ENCODE results near the gene EHD2. TPM values are rescaled to one million over a fixed set of nuclear protein-coding genes. Genes with fewer than 3 reads are reported as not detected.
"Not testable (repeated sequence)": the region's sequence is repeated elsewhere in the genome, so short reads cannot be mapped to it uniquely, and the experiment has no call there.

The EHD2 gene
- total and polyA plus RNA-seq, 2 of the 4 experiments (the other 2 are of a cell fraction), result 35.3 to 181 TPM

DNA sequence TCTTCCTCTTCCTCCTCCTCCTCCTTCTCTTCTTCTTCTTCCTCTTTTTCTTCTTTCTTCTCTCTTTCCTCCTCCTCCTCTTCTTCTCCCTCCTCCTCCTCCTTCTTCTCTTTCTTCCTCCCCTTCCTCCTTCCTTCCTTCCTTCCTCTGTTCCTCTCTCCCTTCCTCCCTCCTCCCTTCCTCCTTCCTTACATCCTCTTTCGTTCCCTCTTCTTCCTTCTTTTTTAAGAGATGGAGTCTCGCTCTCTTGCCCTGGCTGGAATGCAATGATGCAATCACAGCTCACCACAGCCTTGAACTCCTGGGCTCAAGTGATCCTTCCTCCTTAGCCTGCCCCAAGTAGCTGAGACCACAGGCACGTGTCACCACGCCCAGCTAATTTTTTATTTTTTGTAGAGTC, 13.2 kb downstream of the EHD2 start:
- peaks cover 27 to 77% of the 10 kb centered on the region in 2 experiments for H3K79me1 ChIP-seq (ENCODE audit: low read depth in 1 of 2, low read length in 2 of 2)
- in situ Hi-C loops (cut with MboI; ENCODE audit: low sequenced_read_pairs) (no loop called here), dilution Hi-C loops (cut with HindIII; ENCODE audit: low sequenced_read_pairs, unreplicated experiment) (no loop called here), intact Hi-C loops (cut with micrococcal nuclease) (no loop called here)
- no peak for TF ChIP-seq NFE2L2 (IDR thresholded peaks at IDR 0.05; ENCODE audit: low read depth, low read length)
- TF ChIP-seq SMC3 (IDR thresholded peaks at IDR 0.05; ENCODE audit: low read depth, low read length), result no peak
- TF ChIP-seq CEBPB (IDR thresholded peaks at IDR 0.05; ENCODE audit: low read depth, low read length), result peak; percentile 91
- peak; percentile 15; the same call in 1 of the 2 replicates for TF ChIP-seq MAZ (IDR thresholded peaks at IDR 0.05; ENCODE audit: borderline replicate concordance, low read depth, low read length)
- 61% methylated on average over 2 of the region's 4 CpGs; no CpG with 5 or more reads in 1 of the 2 experiments for WGBS, 2 experiments (ENCODE audit: extremely low coverage in 2 of 2, insufficient read length in 1 of 2)
- H3K9me1 ChIP-seq (ENCODE audit: insufficient read depth, low read length), result peaks cover 34% of the 10 kb centered on the region
- H2AFZ ChIP-seq (replicated peaks; ENCODE audit: low read length, poor library complexity), result no peak overlapping the region
- peaks cover 32% of the 10 kb centered on the region for H3K4me1 ChIP-seq (ENCODE audit: control insufficient read depth, insufficient read depth, low read length)
- H2BK15ac ChIP-seq (ENCODE audit: low read depth, low read length), result peak overlapping the region; percentile 4; the same call in 1 of the 3 replicates
- H2BK5ac ChIP-seq (ENCODE audit: low read depth, low read length, poor library complexity, severe bottlenecking), result peak overlapping the region; percentile 69
- H4K5ac ChIP-seq (ENCODE audit: low read depth, low read length), result 0 out of 2 replicates have a peak overlapping the region, but pooled peaks have one; percentile 22
- H4K20me1 ChIP-seq (ENCODE audit: insufficient read depth, low read length), result peaks cover 45% of the 10 kb centered on the region
- ChIA-PET POLR2A (ENCODE audit: unreplicated experiment) (no interaction called here), CTCF (no interaction called here)
- H3K27me3 ChIP-seq (ENCODE audit: control insufficient read depth, insufficient read depth, low read length), result no peaks in the 10 kb centered on the region
- H2AK9ac ChIP-seq (replicated peaks; ENCODE audit: low read depth, low read length, poor library complexity), result no peak overlapping the region
- peak overlapping the region; percentile 80; the same call in 1 of the 2 replicates for H2AK5ac ChIP-seq (ENCODE audit: low read depth, low read length)
- no peak overlapping the region for H3K18ac ChIP-seq (ENCODE audit: low read depth, low read length)
- peak overlapping the region; percentile 64 to 80; a peak in 2 of 4 replicates for H4K8ac ChIP-seq (ENCODE audit: low read depth in 2 of 2, low read length in 2 of 2)
- H3K4me2 ChIP-seq (ENCODE audit: low read depth, low read length), result no peak overlapping the region
- peak overlapping the region; percentile 63; the same call in 1 of the 2 replicates for H4K91ac ChIP-seq (ENCODE audit: insufficient read depth, low read depth, low read length)
- ATAC-seq (ENCODE audit: low read depth) (no peak; the same call in 1 of the 2 replicates), DNase-seq (peak; percentile 76)
- H2BK20ac ChIP-seq (ENCODE audit: low read depth, low read length), result 0 out of 2 replicates have a peak overlapping the region, but pooled peaks have one; percentile 14
- peak overlapping the region; percentile 81 for H3K14ac ChIP-seq (replicated peaks; ENCODE audit: low read depth, low read length)
- H3K9ac ChIP-seq (ENCODE audit: low read depth, low read length), result no peak overlapping the region
- no peak overlapping the region; the same call in 1 of the 2 replicates for H3K23ac ChIP-seq (ENCODE audit: low read depth, low read length)
- H3K56ac ChIP-seq (ENCODE audit: extremely low read depth, insufficient read depth, low read length), result 0 out of 2 replicates have a peak overlapping the region, but pooled peaks have one; percentile 16
- no peaks in the 10 kb centered on the region for H3K9me3 ChIP-seq (ENCODE audit: control insufficient read depth, insufficient read depth, low read length)
- peak overlapping the region; percentile 78 for H3K4ac ChIP-seq (ENCODE audit: low read depth, low read length)
- BruUV-seq (replicated peaks), result no TSS peak
- H3K4me3 ChIP-seq (ENCODE audit: insufficient read depth, low read depth, low read length), result no peak overlapping the region
- peaks cover 70% of the 10 kb centered on the region for H3K36me3 ChIP-seq (ENCODE audit: control insufficient read depth, insufficient read depth, low read length)
- H3K27ac ChIP-seq (ENCODE audit: insufficient read depth, low read length), result peak overlapping the region; percentile 71; the same call in 1 of the 2 replicates
- H2BK120ac ChIP-seq (ENCODE audit: low read depth, low read length), result peak overlapping the region; percentile 53; the same call in 1 of the 2 replicates

GRCh38 chr19:47728295-47728694, 15.1 kb downstream of the EHD2 start:
- H3K27me3 ChIP-seq (ENCODE audit: control insufficient read depth, insufficient read depth, low read length); BruUV-seq (replicated peaks); H3K4me3 ChIP-seq (ENCODE audit: insufficient read depth, low read depth, low read length); dilution Hi-C loops (cut with HindIII; ENCODE audit: low sequenced_read_pairs, unreplicated experiment); POLR2A ChIA-PET (ENCODE audit: unreplicated experiment); H3K9me3 ChIP-seq (ENCODE audit: control insufficient read depth, insufficient read depth, low read length); in situ Hi-C loops (cut with MboI; ENCODE audit: low sequenced_read_pairs); H3K9ac ChIP-seq (ENCODE audit: low read depth, low read length); intact Hi-C loops (cut with micrococcal nuclease); H3K56ac ChIP-seq (ENCODE audit: extremely low read depth, insufficient read depth, low read length); DNase-seq; ATAC-seq (ENCODE audit: low read depth): not testable (repeated sequence)
- CTCF ChIA-PET, result interaction anchor here (0.6 kb wide), 1 partner anchor 20 kb away, joined by 6 read pairs; no protein-coding TSS in a partner anchor
- H3K23ac ChIP-seq (ENCODE audit: low read depth, low read length), result peak overlapping the region; percentile 13; the same call in 1 of the 2 replicates
- peaks cover 71% of the 10 kb centered on the region for H3K36me3 ChIP-seq (ENCODE audit: control insufficient read depth, insufficient read depth, low read length)
- peak overlapping the region; percentile 88 for H3K14ac ChIP-seq (replicated peaks; ENCODE audit: low read depth, low read length)
- H3K79me1 ChIP-seq (ENCODE audit: low read depth in 1 of 2, low read length in 2 of 2), result peaks cover 32 to 74% of the 10 kb centered on the region in 2 experiments
- H2BK120ac ChIP-seq (ENCODE audit: low read depth, low read length), result peak overlapping the region; percentile 54
- peak overlapping the region; percentile 74 for H2BK5ac ChIP-seq (ENCODE audit: low read depth, low read length, poor library complexity, severe bottlenecking)
- H3K4ac ChIP-seq (ENCODE audit: low read depth, low read length), result peak overlapping the region; percentile 89
- peak overlapping the region; percentile 46 for H2AFZ ChIP-seq (replicated peaks; ENCODE audit: low read length, poor library complexity)
- peaks cover 49% of the 10 kb centered on the region for H4K20me1 ChIP-seq (ENCODE audit: insufficient read depth, low read length)
- peak overlapping the region; percentile 84 for H2AK5ac ChIP-seq (ENCODE audit: low read depth, low read length)
- peaks cover 32% of the 10 kb centered on the region for H3K9me1 ChIP-seq (ENCODE audit: insufficient read depth, low read length)
- H3K4me2 ChIP-seq (ENCODE audit: low read depth, low read length), result 0 out of 2 replicates have a peak overlapping the region, but pooled peaks have one; percentile 16
- H4K91ac ChIP-seq (ENCODE audit: insufficient read depth, low read depth, low read length), result peak overlapping the region; percentile 73
- peak overlapping the region; percentile 68; the same call in 1 of the 2 replicates for H2BK20ac ChIP-seq (ENCODE audit: low read depth, low read length)
- H2AK9ac ChIP-seq (replicated peaks; ENCODE audit: low read depth, low read length, poor library complexity), result peak overlapping the region; percentile 76
- peak overlapping the region; percentile 28; the same call in 1 of the 2 replicates for H3K18ac ChIP-seq (ENCODE audit: low read depth, low read length)
- peak overlapping the region; percentile 19; the same call in 1 of the 2 replicates for H3K27ac ChIP-seq (ENCODE audit: insufficient read depth, low read length)
- WGBS, 2 experiments (ENCODE audit: extremely low coverage in 2 of 2, insufficient read length in 1 of 2), result 89% methylated on average over 1 of the region's 4 CpGs; no CpG with 5 or more reads in 1 of the 2 experiments
- peaks cover 23% of the 10 kb centered on the region for H3K4me1 ChIP-seq (ENCODE audit: control insufficient read depth, insufficient read depth, low read length)
- H4K5ac ChIP-seq (ENCODE audit: low read depth, low read length), result 0 out of 2 replicates have a peak overlapping the region, but pooled peaks have one; percentile 22
- peak overlapping the region; percentile 78; the same call in 1 of the 3 replicates for H2BK15ac ChIP-seq (ENCODE audit: low read depth, low read length)
- H4K8ac ChIP-seq (ENCODE audit: low read depth in 2 of 2, low read length in 2 of 2), result peak overlapping the region in 1 of 2 experiments; percentile 75; a peak in 2 of 4 replicates

All from IMR-90 (cell line).